Measurements from ENCODE around the gene SLC7A10. TPM values are rescaled to one million over a fixed set of nuclear protein-coding genes. Genes with fewer than 3 reads are reported as not detected.
A peak's percentile ranks its signal among the peaks of the same experiment; 100 is the strongest.

SLC7A10 gene
- total RNA-seq, 1 experiment from 2014 or later, result 2.9 TPM

- H3K9ac ChIP-seq (ENCODE audit: extremely low read depth, insufficient read length, low read length), result no peak overlapping the region
- H4K20me1 ChIP-seq (ENCODE audit: control insufficient read depth, insufficient read depth, insufficient read length), result no peaks in the 10 kb centered on the region
- peaks cover 69% of the 10 kb centered on the region for H3K27me3 Mint-ChIP-seq (ENCODE audit: low read depth)
- H2BK15ac ChIP-seq (ENCODE audit: low read depth, low read length), result no peak overlapping the region
- H3K36me3 Mint-ChIP-seq (ENCODE audit: insufficient read depth in 1 of 3, low read depth in 3 of 3), result peaks cover 6 to 17% (median 7%) of the 10 kb centered on the region in 3 experiments; a peak in 5 of 7 replicates
- no peak overlapping the region for H3K27ac ChIP-seq (ENCODE audit: insufficient read length, low read depth, low read length)
- peaks cover 23 to 24% of the 10 kb centered on the region in 2 experiments for H3K9me3 Mint-ChIP-seq
- no CpG with 5 or more reads among the region's 18 CpGs for WGBS (ENCODE audit: extremely low coverage, insufficient read length, low lambda C conversion rate)
- H3K79me2 ChIP-seq (ENCODE audit: insufficient read depth, low read length), result no peaks in the 10 kb centered on the region
- no peak overlapping the region for H4K91ac ChIP-seq (ENCODE audit: insufficient read length, low read depth, low read length)
- H3K9me3 ChIP-seq (ENCODE audit: control insufficient read depth, low read depth, low read length), result no peaks in the 10 kb centered on the region
- no peak overlapping the region for H3K4ac ChIP-seq (ENCODE audit: low read depth, low read length)
- peaks cover 10% of the 10 kb centered on the region for H3K23me2 ChIP-seq (ENCODE audit: insufficient read length, low read depth, low read length, poor library complexity, severe bottlenecking)
- H3K27ac Mint-ChIP-seq, result no peak overlapping the region
- no peak overlapping the region for H2BK20ac ChIP-seq (ENCODE audit: low read depth, low read length, poor library complexity, severe bottlenecking)
- no peaks in the 10 kb centered on the region for H3K4me1 ChIP-seq (ENCODE audit: insufficient read depth, low read length)
- H3K4me1 Mint-ChIP-seq, result peaks cover 8 to 10% of the 10 kb centered on the region in 2 experiments; a peak in 3 of 4 replicates
- H2BK5ac ChIP-seq (ENCODE audit: insufficient read length, low read length), result no peak overlapping the region
- H2AK5ac ChIP-seq (ENCODE audit: insufficient read length, low read length), result no peak overlapping the region
- no peaks in the 10 kb centered on the region for H3K79me1 ChIP-seq (ENCODE audit: insufficient read depth, low read depth, low read length, poor library complexity, severe bottlenecking)
- H2BK12ac ChIP-seq (ENCODE audit: insufficient read length, low read depth, low read length), result no peak overlapping the region
- no peak overlapping the region for H3K56ac ChIP-seq (ENCODE audit: insufficient read length, low read depth, low read length)
- peak overlapping the region; percentile 4 for H2AFZ ChIP-seq (ENCODE audit: low read length)
- peak overlapping the region; percentile 40 for H3K18ac ChIP-seq (ENCODE audit: insufficient read length, low read depth, low read length)
- H3K4me2 ChIP-seq (ENCODE audit: insufficient read depth, insufficient read length, low read length), result peak overlapping the region; percentile 71
- no peak for TF ChIP-seq CTCF (conservative IDR thresholded peaks at IDR 0.05)
- H4K5ac ChIP-seq (ENCODE audit: insufficient read length, low read depth, low read length), result no peak overlapping the region
- no peak overlapping the region for H4K8ac ChIP-seq (replicated peaks; ENCODE audit: insufficient read length, low read depth, low read length)
- DNase-seq, result peak; percentile 57
- no peak overlapping the region for H3K23ac ChIP-seq (ENCODE audit: insufficient read length, low read depth, low read length)
- no peak overlapping the region for H2BK120ac ChIP-seq (ENCODE audit: low read depth, low read length, poor library complexity, severe bottlenecking)
- peaks cover 17% of the 10 kb centered on the region; the same call in 1 of the 2 replicates for H3K27me3 ChIP-seq (ENCODE audit: insufficient read depth, low read length)
- peak overlapping the region; percentile 10; the same call in 1 of the 2 replicates for H3K14ac ChIP-seq (ENCODE audit: insufficient read depth, low read length)
- H3K4me3 Mint-ChIP-seq, result peak overlapping the region; percentile 57 to 87
- no peak overlapping the region for H3T11ph ChIP-seq (ENCODE audit: low read length)
These were observed 1.6 kb upstream of the SLC7A10 start for GRCh38 chr19:33227242-33227650.
